AG04450 (cell line): ENCODE data around the gene ADGRA1. TPM values are rescaled to one million over a fixed set of nuclear protein-coding genes. Genes with fewer than 3 reads are reported as not detected.

Experiments
- CTCF ChIA-PET: fragments of 300-600, 350-600 bp; formaldehyde crosslinking; extraction: SDS; loops from one replicate; lab custom pipeline; 2022; ENCODE audit warnings: antibody characterized with exemption, inconsistent platforms; lab: Charles Lee
- POLR2A ChIA-PET: fragments of 350-600 bp; formaldehyde crosslinking; extraction: SDS; loops from one replicate; lab custom pipeline; 2021; ENCODE audit warnings: antibody characterized with exemption, inconsistent platforms; lab: Yijun Ruan, JAX
- DNase-seq: peaks from one replicate; pipeline ENCODE4 v3.0.0-alpha.2; 2011; ENCODE audit warnings: low read depth, low spot score
- H3K27ac ChIP-seq: one replicate; pipeline ENCODE4 v1.5.1; 2012; ENCODE audit warnings: low read depth, low read length, control low read depth
- H3K27me3 ChIP-seq: one replicate; pipeline ENCODE4 v1.6.0; 2012; ENCODE audit warnings: low read length; ENCODE audit not compliant: control insufficient read depth, insufficient read depth
- H3K4me3 ChIP-seq: 2 replicates; pipeline ENCODE4 v1.5.1; 2011; ENCODE audit warnings: mild to moderate bottlenecking, low read depth, low read length, control low read depth
- H3K9me3 ChIP-seq: 2 replicates; pipeline ENCODE4 v1.5.1; 2012; ENCODE audit warnings: low read length; ENCODE audit not compliant: control insufficient read depth, insufficient read depth
- polyA plus RNA-seq: library from polyadenylated mRNA; depleted of rRNA; stranded (reverse); fragments of >200 nt; gene quantifications from 2 replicates; pipeline ENCODE4 v1.2.3, GENCODE V29; 2011
- TF ChIP-seq, protein P1 (sequence below): IDR thresholded peaks from 2 replicates; pipeline ENCODE4 v1.5.1; 2011; ENCODE audit warnings: low read depth, low read length, control low read depth, inconsistent platforms

ADGRA1 gene
- polyA plus RNA-seq, 1 experiment = not detected

GRCh38 chr10:133129859-133130495 lies 42.3 kb downstream of the ADGRA1 start:
- CTCF ChIA-PET = no interaction called here
- TF ChIP-seq, protein P1, sequence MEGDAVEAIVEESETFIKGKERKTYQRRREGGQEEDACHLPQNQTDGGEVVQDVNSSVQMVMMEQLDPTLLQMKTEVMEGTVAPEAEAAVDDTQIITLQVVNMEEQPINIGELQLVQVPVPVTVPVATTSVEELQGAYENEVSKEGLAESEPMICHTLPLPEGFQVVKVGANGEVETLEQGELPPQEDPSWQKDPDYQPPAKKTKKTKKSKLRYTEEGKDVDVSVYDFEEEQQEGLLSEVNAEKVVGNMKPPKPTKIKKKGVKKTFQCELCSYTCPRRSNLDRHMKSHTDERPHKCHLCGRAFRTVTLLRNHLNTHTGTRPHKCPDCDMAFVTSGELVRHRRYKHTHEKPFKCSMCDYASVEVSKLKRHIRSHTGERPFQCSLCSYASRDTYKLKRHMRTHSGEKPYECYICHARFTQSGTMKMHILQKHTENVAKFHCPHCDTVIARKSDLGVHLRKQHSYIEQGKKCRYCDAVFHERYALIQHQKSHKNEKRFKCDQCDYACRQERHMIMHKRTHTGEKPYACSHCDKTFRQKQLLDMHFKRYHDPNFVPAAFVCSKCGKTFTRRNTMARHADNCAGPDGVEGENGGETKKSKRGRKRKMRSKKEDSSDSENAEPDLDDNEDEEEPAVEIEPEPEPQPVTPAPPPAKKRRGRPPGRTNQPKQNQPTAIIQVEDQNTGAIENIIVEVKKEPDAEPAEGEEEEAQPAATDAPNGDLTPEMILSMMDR = no peak
- Histone ChIP-seq H3K27ac (no peak overlapping the region), H3K27me3 (no peaks in the 10 kb centered on the region), H3K4me3 (no peak overlapping the region), H3K9me3 (peaks cover 63% of the 10 kb centered on the region)
- POLR2A ChIA-PET = no interaction called here
- DNase-seq = no peak

- POLR2A ChIA-PET = no interaction called here
- no peaks in the 10 kb centered on the region for H3K27me3 ChIP-seq
- CTCF ChIA-PET = no interaction called here
- TF ChIP-seq, protein P1 = no peak
- H3K9me3 ChIP-seq = peaks cover 63% of the 10 kb centered on the region
- H3K27ac ChIP-seq = no peak overlapping the region
- H3K4me3 ChIP-seq = no peak overlapping the region
- no peak for DNase-seq
Observed at GRCh38 chr10:133130602-133131001, 42.9 kb downstream of the ADGRA1 start.

DNA sequence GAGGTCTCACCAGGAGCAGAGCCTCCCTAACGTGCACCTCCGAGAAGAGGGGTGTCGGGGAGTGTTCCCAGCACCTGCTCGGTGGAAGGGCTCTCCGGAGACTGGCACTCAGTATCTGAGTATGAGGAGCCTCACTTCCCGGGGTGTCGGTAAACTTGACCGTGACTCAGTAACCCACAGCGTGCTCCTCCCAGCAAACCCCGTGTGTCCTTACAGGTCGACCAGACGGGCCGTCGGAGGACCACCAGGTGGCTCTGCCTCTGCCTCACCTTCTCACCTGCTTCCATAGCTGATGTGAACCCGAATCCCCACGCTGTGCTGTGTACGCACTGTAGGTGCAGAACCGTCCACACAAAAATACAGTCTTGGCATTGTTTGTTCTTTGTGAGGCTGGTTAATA lies 43.3 kb downstream of the ADGRA1 start:
- TF ChIP-seq, protein P1 = no peak
- Histone ChIP-seq H3K4me3 (no peak overlapping the region), H3K9me3 (peaks cover 59% of the 10 kb centered on the region), H3K27ac (no peak overlapping the region), H3K27me3 (no peaks in the 10 kb centered on the region)
- DNase-seq = no peak
- ChIA-PET POLR2A (no interaction called here), CTCF (no interaction called here)

DNA sequence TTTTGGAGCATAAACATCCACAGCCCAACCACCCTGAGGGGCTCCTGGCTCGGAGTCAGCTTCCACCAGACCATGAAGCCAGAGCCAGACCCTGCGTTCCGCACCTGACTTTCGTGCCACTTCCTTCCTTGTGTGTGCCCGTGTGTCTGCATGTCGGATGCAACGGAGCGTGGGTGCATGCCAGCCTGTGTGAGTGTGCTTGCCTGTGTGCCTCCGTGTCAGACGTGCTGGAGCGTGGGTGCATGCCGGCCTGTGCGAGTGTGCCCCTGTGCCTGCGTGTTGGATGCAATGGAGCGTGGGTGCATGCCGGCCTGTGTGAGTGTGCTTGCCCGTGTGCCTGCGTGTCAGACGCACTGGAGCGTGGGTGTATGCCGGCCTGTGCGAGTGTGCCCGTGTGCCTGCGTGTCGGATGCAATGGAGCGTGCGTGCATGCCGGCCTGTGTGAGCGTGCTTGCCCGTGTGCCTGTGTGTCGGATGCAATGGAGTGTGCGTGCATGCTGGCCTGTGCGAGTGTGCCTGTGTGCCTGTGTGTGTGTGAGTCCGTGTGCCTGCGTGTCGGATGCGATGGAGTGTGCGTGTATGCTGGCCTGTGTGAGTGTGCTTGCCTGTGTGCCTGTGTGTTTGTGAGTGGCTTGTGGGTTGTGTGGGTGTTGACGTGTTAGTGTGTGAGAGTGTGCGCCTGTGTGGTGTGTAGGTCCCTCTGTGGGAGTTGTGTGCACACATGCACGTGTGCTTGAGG lies 44.2 kb downstream of the ADGRA1 start:
- Histone ChIP-seq H3K4me3 (no peak overlapping the region), H3K27ac (no peak overlapping the region), H3K27me3 (no peaks in the 10 kb centered on the region), H3K9me3 (peaks cover 51% of the 10 kb centered on the region)
- CTCF ChIA-PET = no interaction called here
- DNase-seq = no peak
- POLR2A ChIA-PET = no interaction called here
- TF ChIP-seq, protein P1 = no peak

GRCh38 chr10:133132473-133133291 lies 45.0 kb downstream of the ADGRA1 start:
- CTCF ChIA-PET = no interaction called here
- no peak overlapping the region for H3K4me3 ChIP-seq
- POLR2A ChIA-PET = no interaction called here
- TF ChIP-seq, protein P1 = no peak
- H3K9me3 ChIP-seq = peaks cover 48% of the 10 kb centered on the region
- H3K27ac ChIP-seq = no peak overlapping the region
- H3K27me3 ChIP-seq = no peaks in the 10 kb centered on the region
- no peak for DNase-seq
